ENCODE measurements around the gene RP9.

RP9 gene

GRCh38 chr7:33066771-33067170, 42.4 kb downstream of the RP9 start:
- in situ Hi-C loops (cut with HindIII; ENCODE audit: low sequenced_read_pairs), result no loop called here

- in situ Hi-C loops (cut with HindIII; ENCODE audit: low sequenced_read_pairs), result no loop called here
These were observed 43.2 kb downstream of the RP9 start for GRCh38 chr7:33065981-33066380.

- in situ Hi-C loops (cut with HindIII; ENCODE audit: low sequenced_read_pairs), result no loop called here
These were observed 46.3 kb downstream of the RP9 start for GRCh38 chr7:33062782-33063443.

- in situ Hi-C loops (cut with HindIII; ENCODE audit: low sequenced_read_pairs), result no loop called here
These were observed 47.0 kb downstream of the RP9 start, which contains the start of gene NT5C3A for GRCh38 chr7:33062023-33062781. NT5C3A (minus strand) TSS chr7:33062776; CDS start chr7:33062705, 71 bp downstream.

- in situ Hi-C loops (cut with HindIII; ENCODE audit: low sequenced_read_pairs), result no loop called here
These were observed 47.8 kb downstream of the RP9 start for GRCh38 chr7:33061282-33061937.

GRCh38 chr7:33059635-33060034, 49.6 kb downstream of the RP9 start:
- in situ Hi-C loops (cut with HindIII; ENCODE audit: low sequenced_read_pairs), result no loop called here

GRCh38 chr7:33055158-33055557, 54.0 kb downstream of the RP9 start:
- in situ Hi-C loops (cut with HindIII; ENCODE audit: low sequenced_read_pairs), result no loop called here

GRCh38 chr7:33054261-33054964, 54.8 kb downstream of the RP9 start:
- in situ Hi-C loops (cut with HindIII; ENCODE audit: low sequenced_read_pairs), result no loop called here

GRCh38 chr7:33053721-33054120, 55.5 kb downstream of the RP9 start:
- in situ Hi-C loops (cut with HindIII; ENCODE audit: low sequenced_read_pairs), result no loop called here

GRCh38 chr7:33050535-33051318, 58.5 kb downstream of the RP9 start:
- in situ Hi-C loops (cut with HindIII; ENCODE audit: low sequenced_read_pairs), result no loop called here

GRCh38 chr7:33048704-33049103, 60.5 kb downstream of the RP9 start:
- in situ Hi-C loops (cut with HindIII; ENCODE audit: low sequenced_read_pairs), result loop anchor here (10.0 to 25.0 kb wide), 2 partner anchors 104 to 161 kb away; partner anchors contain the start of gene KBTBD2

GRCh38 chr7:33048257-33048656, 60.9 kb downstream of the RP9 start:
- in situ Hi-C loops (cut with HindIII; ENCODE audit: low sequenced_read_pairs), result loop anchor here (10.0 to 25.0 kb wide), 2 partner anchors 103 to 161 kb away; partner anchors contain the start of gene KBTBD2

GRCh38 chr7:33044986-33045385, 64.2 kb downstream of the RP9 start:
- in situ Hi-C loops (cut with HindIII; ENCODE audit: low sequenced_read_pairs), result loop anchor here (10.0 to 25.0 kb wide), 2 partner anchors 100 to 158 kb away; partner anchors contain the start of gene KBTBD2
